Mucosa of gallbladder (tissue), 1 donor: ENCODE data around the gene NELFB. TPM values are rescaled to one million over a fixed set of nuclear protein-coding genes. Genes with fewer than 3 reads are reported as not detected.
"Not testable (repeated sequence)": the region's sequence is repeated elsewhere in the genome, so short reads cannot be mapped to it uniquely, and the experiment has no call there.

Experiments used
- DNase-seq: peaks from one replicate; pipeline ENCODE4 v3.0.0-alpha.2; 2020; ENCODE audit warnings: low spot score
- total RNA-seq: library from RNA; stranded (reverse); gene quantifications from one replicate; pipeline ENCODE4 v1.2.1, GENCODE V29; 2021
- donor health status: DM: no; HTN: no; CAD: no.

The NELFB gene
- total RNA-seq, 1 donor from 2014 or later = 61.2 TPM

GRCh38 chr9:137247135-137247915, 7.8 kb upstream of the NELFB start:
- DNase-seq = no peak

DNA sequence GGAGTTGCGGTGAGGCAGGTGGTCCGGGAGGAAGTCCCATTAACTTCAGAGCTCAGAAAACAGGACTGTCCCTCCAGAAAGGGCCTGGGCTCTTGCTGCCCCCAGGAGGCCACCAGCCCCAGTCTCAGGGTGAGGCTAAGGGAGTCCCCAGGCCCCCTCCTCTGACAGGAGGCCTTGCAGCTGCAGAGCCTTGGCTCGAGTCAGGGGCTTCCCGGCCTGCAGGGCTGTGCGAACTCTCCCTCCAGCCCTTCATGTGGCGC, 7.3 kb upstream of the NELFB start:
- DNase-seq = no peak

- DNase-seq = no peak
These were observed 4.6 kb upstream of the NELFB start for GRCh38 chr9:137250329-137251193.

GRCh38 chr9:137251194-137251461, 4.0 kb upstream of the NELFB start, which contains the start of gene STPG3:
STPG3 (plus strand) TSS chr9:137251286; CDS start chr9:137251287, 1 bp downstream.
- DNase-seq = no peak

DNA sequence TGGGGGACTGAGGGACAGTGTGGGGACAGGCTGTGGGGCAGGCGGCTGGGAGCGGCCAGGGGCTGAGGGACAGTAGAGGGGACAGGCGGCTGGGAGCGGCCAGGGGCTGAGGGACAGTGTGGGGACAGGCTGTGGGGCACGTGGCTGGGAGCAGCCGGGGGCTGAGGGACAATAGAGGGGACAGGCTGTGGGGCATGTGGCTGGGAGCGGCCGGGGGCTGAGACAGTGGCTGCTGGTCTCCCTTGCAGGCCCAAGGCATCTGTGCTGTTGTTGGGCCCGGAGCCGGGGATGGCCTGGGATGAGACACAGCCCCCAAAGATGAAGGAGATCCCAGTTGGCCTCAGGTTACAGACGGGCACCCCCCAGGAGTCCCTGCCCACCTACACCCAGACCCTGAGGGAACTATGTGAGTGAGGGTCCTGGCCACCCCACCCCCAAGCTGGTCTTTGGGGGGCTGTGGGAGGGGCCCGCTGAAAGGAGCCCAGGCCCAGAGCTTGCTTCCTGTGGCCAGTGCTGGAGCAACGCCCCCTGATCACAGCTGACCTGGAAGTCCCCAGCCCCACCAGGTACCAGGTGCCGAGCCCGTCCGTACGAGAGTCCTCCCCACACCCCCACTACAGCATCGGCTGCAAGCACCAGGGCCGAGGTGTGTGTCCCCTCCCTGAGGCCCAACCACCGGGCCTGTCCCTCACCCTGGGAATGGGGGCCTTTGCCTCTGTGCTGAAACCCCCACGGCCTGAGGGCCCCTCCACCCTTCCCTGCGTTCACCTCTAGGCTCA, 3.4 kb upstream of the NELFB start:
- no peak for DNase-seq

DNA sequence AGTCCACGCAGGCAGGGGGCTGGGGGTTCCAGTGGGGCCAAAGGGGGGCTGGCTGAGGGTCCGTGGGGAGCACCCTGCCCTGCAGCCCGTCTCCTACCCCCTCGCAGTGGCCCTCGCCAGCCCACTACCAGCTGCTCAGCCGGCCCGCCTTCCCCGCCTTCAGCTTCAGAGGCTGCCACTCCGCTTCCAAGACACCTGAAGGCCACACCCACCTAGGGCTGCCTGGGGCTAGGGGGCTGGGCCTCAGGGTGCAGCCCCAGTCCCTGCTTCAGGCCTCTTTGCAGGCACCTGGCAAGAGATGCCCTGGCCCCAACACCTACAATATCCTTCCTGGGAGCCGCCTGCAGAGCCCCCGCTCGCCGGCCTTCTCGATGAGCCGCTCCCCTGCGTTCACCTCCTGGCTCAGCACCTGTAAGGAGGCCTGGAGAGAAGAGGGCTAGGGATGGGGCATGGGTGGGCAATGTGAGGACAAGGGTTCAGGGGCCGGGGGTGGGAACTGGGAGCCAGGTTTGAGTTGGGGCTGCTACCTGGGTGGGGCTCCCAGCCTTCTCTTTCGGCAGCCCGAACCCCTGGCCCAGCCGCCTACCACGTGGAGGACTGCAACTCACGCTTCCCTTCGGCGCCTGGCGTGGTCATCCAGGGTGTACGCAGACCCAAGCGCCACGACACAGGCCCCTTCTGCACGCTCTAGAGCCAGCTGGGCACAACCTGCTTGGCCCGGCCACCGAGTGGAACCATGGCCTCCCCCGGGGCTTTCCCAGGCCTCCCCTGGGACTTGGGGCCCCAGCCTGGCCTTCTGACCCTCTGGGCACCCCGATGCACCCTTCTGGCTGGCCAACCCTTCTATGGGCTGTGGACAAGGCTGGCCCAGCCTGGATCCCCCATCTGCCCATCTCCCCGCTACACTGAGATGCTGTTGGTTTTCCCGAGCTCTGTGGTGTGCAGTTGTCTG, 2.3 kb upstream of the NELFB start:
- DNase-seq = no peak

DNA sequence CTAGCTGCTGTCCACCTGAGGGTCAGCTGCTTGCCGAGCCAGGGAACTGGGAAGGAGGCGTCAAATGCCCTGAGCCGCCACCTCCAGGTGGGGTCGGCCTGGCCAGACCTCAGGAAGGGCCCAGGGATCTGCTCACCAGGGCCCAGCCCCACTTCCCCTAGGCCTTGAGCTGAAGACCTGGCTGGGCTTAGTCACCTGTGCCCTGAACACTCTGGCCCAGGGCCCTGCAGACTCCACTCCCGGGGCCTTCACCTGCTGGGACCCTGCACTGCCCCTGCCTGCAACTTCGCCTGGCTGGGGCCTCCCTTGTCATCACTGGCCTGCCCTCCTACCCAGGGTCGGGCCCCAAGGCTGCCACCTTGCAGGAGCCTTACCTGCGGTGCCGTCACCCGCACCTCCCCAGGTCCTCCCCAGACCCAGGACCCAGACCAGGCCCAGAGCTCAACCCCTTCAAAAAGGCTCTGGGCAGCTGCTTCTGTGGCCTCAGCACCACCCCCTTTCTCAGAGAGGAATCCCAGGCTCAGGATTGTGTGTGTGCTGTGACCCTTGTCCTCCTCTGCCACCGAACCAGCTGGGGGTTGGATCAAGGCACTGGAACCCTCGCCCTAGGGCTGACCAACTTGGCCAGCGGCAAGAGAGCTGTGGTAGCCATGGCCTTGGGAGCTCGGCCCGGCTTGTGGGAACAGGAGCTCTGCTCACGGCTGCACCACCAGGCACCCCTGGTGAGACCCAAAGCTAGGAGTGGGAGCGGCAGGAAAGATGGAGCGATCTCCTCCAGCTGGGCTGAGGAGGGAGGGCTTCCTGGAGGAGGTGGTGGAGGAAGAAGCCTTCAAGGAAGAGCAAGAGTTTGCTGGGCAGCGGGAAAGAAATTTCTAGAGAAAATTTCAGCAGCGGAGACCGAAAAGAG, 1.2 kb upstream of the NELFB start:
- DNase-seq = no peak

GRCh38 chr9:137255448-137256114, 454 bp downstream of the NELFB start:
- no peak for DNase-seq

GRCh38 chr9:137256362-137256761, 1.2 kb downstream of the NELFB start:
- no peak for DNase-seq

DNA sequence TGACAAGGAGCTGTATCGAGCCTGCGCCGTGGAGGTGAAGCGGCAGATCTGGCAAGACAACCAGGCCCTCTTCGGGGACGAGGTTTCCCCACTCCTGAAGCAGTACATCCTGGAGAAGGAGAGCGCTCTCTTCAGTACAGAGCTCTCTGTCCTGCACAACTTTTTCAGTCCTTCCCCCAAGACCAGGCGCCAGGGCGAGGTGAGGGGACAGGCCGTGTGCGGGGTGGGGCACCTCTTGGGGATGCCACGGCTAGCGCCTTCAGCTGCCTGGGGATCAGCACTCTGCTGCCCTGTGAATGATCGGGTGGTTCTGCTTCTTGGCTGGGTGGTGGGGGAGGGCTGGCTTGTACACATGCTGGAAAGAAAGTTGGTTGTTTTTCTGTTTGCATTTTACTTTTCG, 1.7 kb downstream of the NELFB start:
- DNase-seq = no peak

- not testable (repeated sequence) for DNase-seq
These were observed 7.2 kb downstream of the NELFB start for GRCh38 chr9:137262173-137262908.

GRCh38 chr9:137262909-137263285, 7.8 kb downstream of the NELFB start:
- no peak for DNase-seq

- DNase-seq = no peak
These were observed 8.4 kb downstream of the NELFB start for GRCh38 chr9:137263506-137263905.

DNA sequence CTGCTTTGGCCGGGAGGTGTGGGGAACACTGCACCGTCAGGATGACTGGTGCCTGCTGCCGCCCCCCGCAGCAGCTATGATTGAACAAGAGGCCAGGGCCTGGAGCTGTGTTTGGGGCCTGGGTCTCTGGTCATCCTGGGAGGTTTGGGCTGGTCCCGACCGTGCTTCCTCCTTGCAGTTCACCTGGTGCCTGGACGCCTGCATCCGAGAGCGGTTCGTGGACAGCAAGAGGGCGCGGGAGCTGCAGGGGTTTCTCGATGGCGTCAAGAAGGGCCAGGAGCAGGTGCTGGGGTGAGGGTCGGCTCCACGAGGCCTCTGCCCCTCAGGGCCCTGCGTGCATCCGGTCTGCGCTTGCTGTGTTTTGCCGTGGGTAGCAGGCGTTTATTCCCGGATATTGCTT, 8.9 kb downstream of the NELFB start:
- no peak for DNase-seq

DNA sequence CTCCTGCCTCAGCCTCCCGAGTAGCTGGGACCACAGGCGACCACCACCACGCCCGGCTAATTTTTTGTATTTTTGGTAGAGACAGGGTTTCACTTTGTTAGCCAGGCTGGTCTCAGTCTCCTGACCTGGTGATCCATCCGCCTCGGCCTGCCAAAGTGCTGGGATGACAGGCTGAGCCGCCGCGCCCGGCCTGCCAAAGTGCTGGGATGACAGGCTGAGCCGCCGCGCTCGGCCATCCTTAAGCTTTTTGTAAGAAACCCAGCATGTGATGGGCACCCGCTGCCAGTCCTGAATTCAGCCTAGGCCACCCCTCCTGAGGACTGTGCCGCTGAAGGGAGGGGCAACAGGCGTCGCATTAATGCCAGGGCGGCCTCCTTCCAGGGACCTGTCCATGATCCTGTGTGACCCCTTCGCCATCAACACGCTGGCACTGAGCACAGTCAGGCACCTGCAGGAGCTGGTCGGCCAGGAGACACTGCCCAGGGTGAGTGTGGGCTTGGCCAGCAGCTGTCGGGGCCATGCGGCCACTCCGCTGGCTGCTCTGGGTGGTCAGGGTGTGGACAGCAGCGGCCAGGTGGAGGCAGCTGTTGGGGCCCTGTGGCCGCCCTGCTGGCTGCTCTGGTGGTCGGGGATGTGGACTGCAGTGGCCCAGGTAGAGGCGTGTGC, 10.5 kb downstream of the NELFB start:
- no peak for DNase-seq

- DNase-seq = no peak
These were observed 11.0 kb downstream of the NELFB start for GRCh38 chr9:137266162-137266527.

- no peak for DNase-seq
These were observed 11.7 kb downstream of the NELFB start for GRCh38 chr9:137266585-137267453.

- DNase-seq = no peak
These were observed 12.8 kb downstream of the NELFB start for GRCh38 chr9:137267933-137268355.
